K562 (cell line): ENCODE results near the gene SIGLEC6. TPM values are rescaled to one million over a fixed set of nuclear protein-coding genes. Genes with fewer than 3 reads are reported as not detected.

Experiments used
- CREB3 ChIP-seq: fragments of 450-650 bp; conservative IDR thresholded peaks from 2 replicates; pipeline ENCODE4 v1.6.1; 2016; ENCODE audit warnings: missing genetic modification characterization, low read depth, mild to moderate bottlenecking, missing compliant biosample characterization, moderate library complexity
- DIDO1 ChIP-seq: fragments of 450-650 bp; IDR thresholded peaks from 2 replicates; pipeline ENCODE4 v1.6.1; 2016; ENCODE audit warnings: low read depth, missing biosample characterization, missing genetic modification characterization
- DMBX1 ChIP-seq: fragments of 250-450 bp; sonication (Bioruptor Pico); IDR thresholded peaks from 2 replicates; pipeline ENCODE4 v1.8.0; 2022; ENCODE audit warnings: inconsistent platforms, mild to moderate bottlenecking, moderate library complexity, borderline replicate concordance
- ETV5 ChIP-seq: sonication (generic); formaldehyde crosslinking; IDR thresholded peaks from 2 replicates; pipeline ENCODE4 v1.4.0; 2020; ENCODE audit warnings: low read depth, mild to moderate bottlenecking, missing genetic modification reagents
- FOSL1 ChIP-seq: fragments of 200-800 bp; sonication (Bioruptor generic); conservative IDR thresholded peaks from 2 replicates; pipeline ENCODE4 v1.6.1; 2016; ENCODE audit warnings: missing genetic modification characterization, missing compliant biosample characterization
- GATAD2A ChIP-seq: fragments of 450-650 bp; IDR thresholded peaks from 2 replicates; pipeline ENCODE4 v1.6.1; 2017
- HDAC3 ChIP-seq: fragments of 450-650 bp; IDR thresholded peaks from 2 replicates; pipeline ENCODE4 v1.6.1; 2018; ENCODE audit warnings: borderline replicate concordance, mild to moderate bottlenecking, moderate library complexity; ENCODE audit not compliant: partially characterized antibody
- HDGF ChIP-seq: fragments of 450-650 bp; IDR thresholded peaks from 2 replicates; pipeline ENCODE4 v1.6.1; 2016
- ILF3 ChIP-seq: fragments of 450-650 bp; IDR thresholded peaks from 2 replicates; pipeline ENCODE4 v1.6.1; 2018; ENCODE audit warnings: antibody characterized with exemption, mild to moderate bottlenecking, moderate library complexity, borderline replicate concordance
- JUN ChIP-seq, 2 experiments: sonication (generic) in 1 of 2; formaldehyde crosslinking in 1 of 2; IDR thresholded peaks; 2 replicates each; pipeline versions ENCODE4 v1.6.1 to v1.8.0; 2012 to 2022; ENCODE audit warnings: borderline replicate concordance in 2 of 2, mild to moderate bottlenecking in 2 of 2, improper control_type of control experiment in 1 of 2, low read depth in 1 of 2, low read length in 1 of 2, missing genetic modification reagents in 1 of 2
- KDM5B ChIP-seq: fragments of 200-600 bp; sonication (generic); IDR thresholded peaks from 2 replicates; pipeline ENCODE4 v1.6.1; 2012; ENCODE audit warnings: low read depth, mild to moderate bottlenecking, moderate library complexity, low read length, control low read depth, inconsistent platforms; ENCODE audit not compliant: insufficient replicate concordance
- KLF13 ChIP-seq: fragments of 450-650 bp; IDR thresholded peaks from 2 replicates; pipeline ENCODE4 v1.6.1; 2016; ENCODE audit warnings: missing genetic modification characterization, low read depth, mild to moderate bottlenecking, missing compliant biosample characterization, moderate library complexity, borderline replicate concordance
- LEF1 ChIP-seq: fragments of 450-650 bp; IDR thresholded peaks from 2 replicates; pipeline ENCODE4 v1.6.1; 2016; ENCODE audit warnings: mild to moderate bottlenecking
- MTF1 ChIP-seq: fragments of 250-450 bp; sonication (Bioruptor Pico); IDR thresholded peaks from 2 replicates; pipeline ENCODE4 v1.9.0; 2021; ENCODE audit warnings: moderate library complexity, mild to moderate bottlenecking, inconsistent platforms, borderline replicate concordance
- RAD21 ChIP-seq, 2 experiments: fragments of 250-450 bp in 1 of 2; fragments of 450-650 bp in 1 of 2; sonication (Bioruptor Pico) in 1 of 2; formaldehyde crosslinking in 1 of 2; IDR thresholded peaks in 1 of 2; conservative IDR thresholded peaks in 1 of 2; 2 replicates each; pipeline versions ENCODE4 v1.4.0 to v1.8.0; 2020 to 2022; ENCODE audit warnings: mild to moderate bottlenecking in 2 of 2, moderate library complexity in 1 of 2
- SREBF1 ChIP-seq: fragments of 150-350 bp; IDR thresholded peaks from 2 replicates; pipeline ENCODE4 v1.6.1; 2014; ENCODE audit warnings: antibody characterized with exemption, low read depth, low read length, borderline replicate concordance
- ZFP91 ChIP-seq: sonication (generic); formaldehyde crosslinking; IDR thresholded peaks from 2 replicates; pipeline ENCODE4 v1.8.0; 2022; ENCODE audit warnings: mild to moderate bottlenecking, missing genetic modification reagents
- ZKSCAN1 ChIP-seq: fragments of 150-350 bp; IDR thresholded peaks from 2 replicates; pipeline ENCODE4 v1.6.1; 2016; ENCODE audit warnings: low read depth, low read length
- ZNF583 ChIP-seq: fragments of 250-450 bp; sonication (Bioruptor Pico); IDR thresholded peaks from 2 replicates; pipeline ENCODE4 v1.4.0; 2020
- polyA plus RNA-seq, 8 experiments: library from polyadenylated mRNA; depleted of rRNA in 4 of 8; stranded (reverse) in 5 of 8; unstranded in 3 of 8; fragments of >200 nt; fragmentation: Nextera tagmentation in 2 of 8; fragmentation: Illumina TruSeq in 1 of 8; extraction: Ambion mirVana in 2 of 8; extraction: Trizol in 1 of 8; gene quantifications; 2 replicates each; pipeline versions ENCODE4 v1.2.1 to v1.2.3, GENCODE V29; 2011 to 2014; ENCODE audit warnings: inconsistent platforms in 1 of 8, missing spikeins in 1 of 8
- total RNA-seq, 7 experiments: library from RNA; depleted of rRNA in 6 of 7; stranded (reverse); fragments of >200 nt in 6 of 7; fragmentation: Illumina TruSeq in 2 of 7; extraction: Trizol in 2 of 7; gene quantifications; 2 replicates each; pipeline versions ENCODE4 v1.2.1 to v1.2.3, GENCODE V29; 2011 to 2021; ENCODE audit warnings: low replicate concordance in 1 of 7
- TF ChIP-seq, protein P1 (sequence below): fragments of 250-450 bp; sonication (Bioruptor Pico); IDR thresholded peaks from 2 replicates; pipeline ENCODE4 v1.5.0; 2022; ENCODE audit warnings: mild to moderate bottlenecking
- TF ChIP-seq, protein P2 (sequence below): fragments of 450-650 bp; IDR thresholded peaks from 2 replicates; pipeline ENCODE4 v1.6.1; 2016; ENCODE audit warnings: mild to moderate bottlenecking

SIGLEC6 gene
- total and polyA plus RNA-seq, 9 of the 15 experiments (the other 6 are each of a cell fraction or from before 2014, with no cell fraction given): 0.03 to 17.5 (median 0.71) TPM

DNA sequence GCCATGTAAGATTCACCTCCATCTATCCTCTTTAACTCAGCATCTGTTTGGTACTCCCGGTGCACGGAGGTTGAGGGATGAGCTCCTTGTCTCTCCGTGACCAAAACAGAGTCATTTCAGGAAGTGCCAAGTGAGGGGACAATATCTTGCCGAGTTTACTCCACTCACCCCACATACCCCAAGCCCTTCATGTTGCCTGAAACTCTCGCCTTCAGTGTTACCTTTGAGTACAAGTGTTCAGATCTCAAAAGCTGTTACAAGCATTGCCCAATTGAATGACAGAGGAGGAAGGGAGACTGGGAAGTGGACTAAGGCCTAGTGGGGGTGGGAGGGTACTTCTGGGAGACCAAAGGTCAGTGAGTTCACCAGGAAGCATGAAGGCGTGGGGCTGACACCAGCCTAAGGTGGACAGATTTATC, 23.8 kb downstream of the SIGLEC6 start (continued):
- TF ChIP-seq, protein P1, sequence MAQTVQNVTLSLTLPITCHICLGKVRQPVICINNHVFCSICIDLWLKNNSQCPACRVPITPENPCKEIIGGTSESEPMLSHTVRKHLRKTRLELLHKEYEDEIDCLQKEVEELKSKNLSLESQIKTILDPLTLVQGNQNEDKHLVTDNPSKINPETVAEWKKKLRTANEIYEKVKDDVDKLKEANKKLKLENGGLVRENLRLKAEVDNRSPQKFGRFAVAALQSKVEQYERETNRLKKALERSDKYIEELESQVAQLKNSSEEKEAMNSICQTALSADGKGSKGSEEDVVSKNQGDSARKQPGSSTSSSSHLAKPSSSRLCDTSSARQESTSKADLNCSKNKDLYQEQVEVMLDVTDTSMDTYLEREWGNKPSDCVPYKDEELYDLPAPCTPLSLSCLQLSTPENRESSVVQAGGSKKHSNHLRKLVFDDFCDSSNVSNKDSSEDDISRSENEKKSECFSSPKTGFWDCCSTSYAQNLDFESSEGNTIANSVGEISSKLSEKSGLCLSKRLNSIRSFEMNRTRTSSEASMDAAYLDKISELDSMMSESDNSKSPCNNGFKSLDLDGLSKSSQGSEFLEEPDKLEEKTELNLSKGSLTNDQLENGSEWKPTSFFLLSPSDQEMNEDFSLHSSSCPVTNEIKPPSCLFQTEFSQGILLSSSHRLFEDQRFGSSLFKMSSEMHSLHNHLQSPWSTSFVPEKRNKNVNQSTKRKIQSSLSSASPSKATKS (CRISPR knock-in tag): no peak
- TF ChIP-seq DIDO1: no peak
- TF ChIP-seq ZFP91: no peak
- no peak for TF ChIP-seq KLF13 (tag)
- TF ChIP-seq MTF1 (CRISPR knock-in tag): no peak
- 0 out of 2 replicates have a peak, but pooled peaks have one; percentile 24 for TF ChIP-seq ETV5 (CRISPR knock-in tag)
- no peak for TF ChIP-seq FOSL1
- TF ChIP-seq, protein P2, sequence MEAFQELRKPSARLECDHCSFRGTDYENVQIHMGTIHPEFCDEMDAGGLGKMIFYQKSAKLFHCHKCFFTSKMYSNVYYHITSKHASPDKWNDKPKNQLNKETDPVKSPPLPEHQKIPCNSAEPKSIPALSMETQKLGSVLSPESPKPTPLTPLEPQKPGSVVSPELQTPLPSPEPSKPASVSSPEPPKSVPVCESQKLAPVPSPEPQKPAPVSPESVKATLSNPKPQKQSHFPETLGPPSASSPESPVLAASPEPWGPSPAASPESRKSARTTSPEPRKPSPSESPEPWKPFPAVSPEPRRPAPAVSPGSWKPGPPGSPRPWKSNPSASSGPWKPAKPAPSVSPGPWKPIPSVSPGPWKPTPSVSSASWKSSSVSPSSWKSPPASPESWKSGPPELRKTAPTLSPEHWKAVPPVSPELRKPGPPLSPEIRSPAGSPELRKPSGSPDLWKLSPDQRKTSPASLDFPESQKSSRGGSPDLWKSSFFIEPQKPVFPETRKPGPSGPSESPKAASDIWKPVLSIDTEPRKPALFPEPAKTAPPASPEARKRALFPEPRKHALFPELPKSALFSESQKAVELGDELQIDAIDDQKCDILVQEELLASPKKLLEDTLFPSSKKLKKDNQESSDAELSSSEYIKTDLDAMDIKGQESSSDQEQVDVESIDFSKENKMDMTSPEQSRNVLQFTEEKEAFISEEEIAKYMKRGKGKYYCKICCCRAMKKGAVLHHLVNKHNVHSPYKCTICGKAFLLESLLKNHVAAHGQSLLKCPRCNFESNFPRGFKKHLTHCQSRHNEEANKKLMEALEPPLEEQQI: no peak
- peak; percentile 58; the same call in 1 of the 2 replicates for TF ChIP-seq GATAD2A
- no peak for TF ChIP-seq ILF3
- TF ChIP-seq DMBX1 (CRISPR knock-in tag): no peak
- TF ChIP-seq HDGF: peak; percentile 37; the same call in 1 of the 2 replicates
- no peak for TF ChIP-seq SREBF1
- TF ChIP-seq ZNF583: peak; percentile 10; the same call in 1 of the 2 replicates
- TF ChIP-seq KDM5B: peak; percentile 30
- TF ChIP-seq HDAC3: no peak
- no peak for TF ChIP-seq RAD21 (CRISPR knock-in tag; conservative IDR thresholded peaks at IDR 0.05 in 1 of 2, IDR thresholded peaks at IDR 0.05 in 1 of 2)
- no peak for TF ChIP-seq ZKSCAN1
- no peak for TF ChIP-seq JUN (IDR thresholded peaks at IDR 0.05; ENCODE audit: borderline replicate concordance, low read depth, low read length)
- TF ChIP-seq JUN (CRISPR knock-in tag; IDR thresholded peaks at IDR 0.05; ENCODE audit: borderline replicate concordance): no peak
- TF ChIP-seq CREB3 (tag): peak; percentile 27; the same call in 1 of the 2 replicates
- no peak for TF ChIP-seq LEF1
